NCI-H146 (cell line): ENCODE results near the gene CUBN.

Source experiments
- DNase-seq: peaks from one replicate; lab custom pipeline; 2025; lab: John Stamatoyannopoulos, UW

Gene CUBN

GRCh38 chr10:16788778-16789177 lies 340.8 kb downstream of the CUBN start:
- DNase-seq: no peak

DNA sequence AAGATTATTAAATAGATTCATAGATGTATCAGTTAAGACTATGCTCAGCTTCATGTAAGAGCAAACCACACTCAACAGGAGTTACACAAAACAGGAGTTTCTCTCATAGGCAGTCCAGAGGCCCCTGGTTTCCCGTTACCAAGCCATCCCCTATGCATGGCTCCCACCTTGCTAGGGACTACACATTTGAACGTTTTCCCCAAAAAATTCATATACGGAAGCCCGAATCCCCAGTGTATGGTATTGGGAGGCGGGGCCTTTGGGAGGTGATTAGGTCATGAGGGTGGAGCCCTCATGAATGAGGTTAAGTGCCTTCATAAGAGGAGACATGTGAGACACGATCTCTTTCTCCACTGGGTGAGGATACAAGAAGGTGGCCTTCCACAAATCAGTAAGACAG lies 341.5 kb downstream of the CUBN start:
- no peak for DNase-seq

- DNase-seq: no peak
These were observed 342.2 kb downstream of the CUBN start for GRCh38 chr10:16787361-16787791.

GRCh38 chr10:16780338-16780880 lies 349.2 kb downstream of the CUBN start:
- DNase-seq: no peak

GRCh38 chr10:16779384-16779915 lies 350.2 kb downstream of the CUBN start:
- no peak for DNase-seq

GRCh38 chr10:16777473-16778370 lies 351.9 kb downstream of the CUBN start:
- peak; percentile 86 for DNase-seq

GRCh38 chr10:16776896-16777295 lies 352.7 kb downstream of the CUBN start:
- no peak for DNase-seq
